HepG2 (cell line): ENCODE results near the gene ELL. TPM values are rescaled to one million over a fixed set of nuclear protein-coding genes. Genes with fewer than 3 reads are reported as not detected.
A peak's percentile ranks its signal among the peaks of the same experiment; 100 is the strongest.

Experiments
- AGO2 ChIP-seq: fragments of 200-400 bp; formaldehyde crosslinking; optimal IDR thresholded peaks from 2 replicates; pipeline ENCODE3; 2017; ENCODE audit warnings: mild to moderate bottlenecking, low read depth, low read length, moderate library complexity
- ARID3A ChIP-seq: IDR thresholded peaks from 2 replicates; pipeline ENCODE4 v1.6.1; 2012; ENCODE audit warnings: low read depth, low read length, improper control_type of control experiment
- ASH2L ChIP-seq: fragments of 300-600, 200-600 bp; sonication (generic); IDR thresholded peaks from 2 replicates; pipeline ENCODE4 v1.7.0; 2017; ENCODE audit warnings: low read depth, mild to moderate bottlenecking, moderate library complexity, mixed read lengths, low read length; ENCODE audit not compliant: insufficient read length
- BATF2 ChIP-seq: sonication (generic); formaldehyde crosslinking; IDR thresholded peaks from 2 replicates; pipeline ENCODE4 v1.8.0; 2022; ENCODE audit warnings: mild to moderate bottlenecking, missing genetic modification reagents, moderate library complexity
- DMAP1 ChIP-seq: IDR thresholded peaks from 2 replicates; pipeline ENCODE4 v1.6.1; 2016
- HMG20B ChIP-seq: conservative IDR thresholded peaks from 2 replicates; pipeline ENCODE4 v1.6.1; 2016; ENCODE audit warnings: missing genetic modification reagents, missing compliant biosample characterization
- HMGXB4 ChIP-seq, 2 experiments: sonication (generic) in 1 of 2; formaldehyde crosslinking in 1 of 2; IDR thresholded peaks; 2 replicates each; pipeline versions ENCODE4 v1.4.0 to v1.6.1; 2018 to 2020; ENCODE audit warnings: missing genetic modification reagents in 2 of 2, borderline replicate concordance in 1 of 2, low read depth in 1 of 2, mild to moderate bottlenecking in 1 of 2, missing biosample characterization in 1 of 2
- IKZF4 ChIP-seq: sonication (generic); formaldehyde crosslinking; IDR thresholded peaks from 2 replicates; pipeline ENCODE4 v1.5.1; 2020; ENCODE audit warnings: borderline replicate concordance, mild to moderate bottlenecking, low read depth, missing genetic modification reagents; ENCODE audit errors: not compliant biosample characterization
- POGK ChIP-seq: sonication (generic); formaldehyde crosslinking; conservative IDR thresholded peaks from 2 replicates; pipeline ENCODE4 v1.8.0; 2022; ENCODE audit warnings: mild to moderate bottlenecking, moderate library complexity, missing genetic modification reagents
- RARG ChIP-seq: sonication (generic); formaldehyde crosslinking; IDR thresholded peaks from 2 replicates; pipeline ENCODE4 v1.4.0; 2020; ENCODE audit warnings: low read depth, mild to moderate bottlenecking, missing genetic modification reagents
- SALL2 ChIP-seq: sonication (generic); formaldehyde crosslinking; IDR thresholded peaks from 2 replicates; pipeline ENCODE4 v1.8.1; 2023; ENCODE audit warnings: mild to moderate bottlenecking, missing genetic modification reagents, inconsistent platforms
- SPEN ChIP-seq: sonication (generic); formaldehyde crosslinking; IDR thresholded peaks from 2 replicates; pipeline ENCODE4 v1.5.1; 2020; ENCODE audit warnings: low read depth, mild to moderate bottlenecking, missing genetic modification reagents
- ZBTB7A ChIP-seq: sonication (generic); formaldehyde crosslinking; IDR thresholded peaks from 2 replicates; pipeline ENCODE4 v1.8.0; 2022; ENCODE audit warnings: mild to moderate bottlenecking, missing genetic modification reagents
- ZC3H13 ChIP-seq: sonication (generic); formaldehyde crosslinking; IDR thresholded peaks from 2 replicates; pipeline ENCODE4 v1.8.1; 2023; ENCODE audit warnings: mild to moderate bottlenecking, missing genetic modification reagents, moderate library complexity
- ZNF441 ChIP-seq: sonication (generic); formaldehyde crosslinking; IDR thresholded peaks from 2 replicates; pipeline ENCODE4 v1.7.0; 2021; ENCODE audit warnings: missing genetic modification reagents, borderline replicate concordance
- ZNF484 ChIP-seq: sonication (generic); formaldehyde crosslinking; IDR thresholded peaks from 2 replicates; pipeline ENCODE4 v1.5.1; 2020; ENCODE audit warnings: mild to moderate bottlenecking, low read depth, missing genetic modification reagents, borderline replicate concordance
- ZNF557 ChIP-seq: sonication (generic); formaldehyde crosslinking; IDR thresholded peaks from 2 replicates; pipeline ENCODE4 v1.4.0; 2020; ENCODE audit warnings: missing genetic modification reagents
- ZNF709 ChIP-seq: sonication (generic); formaldehyde crosslinking; IDR thresholded peaks from 2 replicates; pipeline ENCODE4 v1.5.0; 2020; ENCODE audit warnings: mild to moderate bottlenecking, missing genetic modification reagents
- ZNF788 ChIP-seq: sonication (generic); formaldehyde crosslinking; IDR thresholded peaks from 2 replicates; pipeline ENCODE4 v1.5.0; 2020; ENCODE audit warnings: mild to moderate bottlenecking, missing genetic modification reagents, borderline replicate concordance
- polyA plus RNA-seq, 8 experiments: library from polyadenylated mRNA; depleted of rRNA in 3 of 8; stranded (reverse) in 7 of 8; unstranded in 1 of 8; fragments of >200 nt; fragmentation: Illumina TruSeq in 4 of 8; extraction: Trizol in 4 of 8; gene quantifications; 2 replicates each; pipeline versions ENCODE4 v1.2.1 to v1.2.3, GENCODE V29; 2011 to 2016; ENCODE audit warnings: low read depth in 4 of 8, missing spikeins in 1 of 8, mixed read lengths in 1 of 8; ENCODE audit not compliant: insufficient read depth in 1 of 8
- total RNA-seq, 5 experiments: library from RNA; depleted of rRNA; stranded (reverse); fragments of >200 nt; fragmentation: Illumina TruSeq; extraction: Trizol; gene quantifications; 2 replicates each; pipeline ENCODE4 v1.2.3, GENCODE V29; 2016; ENCODE audit warnings: low read depth in 1 of 5
- TF ChIP-seq, protein P1 (sequence below): sonication (generic); formaldehyde crosslinking; conservative IDR thresholded peaks from 2 replicates; pipeline ENCODE4 v1.8.0; 2022; ENCODE audit warnings: low read depth, missing genetic modification reagents

ELL gene
- total and polyA plus RNA-seq, 2 of the 13 experiments (the other 11 are each of a cell fraction or from before 2014, with no cell fraction given): 3.7 to 5.4 TPM

DNA sequence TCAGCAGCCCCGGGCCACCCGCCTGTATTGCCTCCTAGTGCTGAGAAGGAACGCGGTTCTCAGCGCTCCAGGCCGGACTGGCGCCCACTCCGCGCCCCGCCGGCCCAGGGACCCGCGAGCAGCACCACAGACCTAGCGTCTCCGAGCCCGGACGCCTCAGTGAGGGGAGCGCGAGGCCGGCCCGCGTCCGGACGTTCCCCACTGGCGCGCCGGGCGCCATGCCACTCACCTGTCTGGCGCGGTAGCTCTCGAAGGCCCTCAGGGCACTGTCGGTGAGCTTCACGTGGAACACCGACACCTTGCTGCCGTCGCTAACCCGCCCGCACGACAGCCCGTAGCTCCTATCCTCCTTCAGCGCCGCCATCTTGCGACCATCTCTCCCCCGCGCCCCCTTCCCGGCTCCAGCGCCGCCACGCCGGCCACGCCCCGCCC, at the start of gene ELL (continued):
- TF ChIP-seq POGK (CRISPR knock-in tag) (no peak; the same call in 1 of the 2 replicates), ZNF557 (CRISPR knock-in tag) (no peak), AGO2 (peak; percentile 46), ZNF709 (0 out of 2 replicates have a peak, but pooled peaks have one; percentile 69), ZNF441 (CRISPR knock-in tag) (no peak), HMGXB4 (CRISPR knock-in tag; IDR thresholded peaks at IDR 0.05; ENCODE audit: borderline replicate concordance in 1 of 2, low read depth in 1 of 2) (peak; percentile 39 to 80; a peak in 2 of 4 replicates), HMG20B (CRISPR knock-in tag) (no peak), ARID3A (no peak), ZBTB7A (0 out of 2 replicates have a peak, but pooled peaks have one; percentile 23), DMAP1 (CRISPR knock-in tag) (no peak), SPEN (peak; percentile 57; the same call in 1 of the 2 replicates), BATF2 (CRISPR knock-in tag) (no peak), SALL2 (CRISPR knock-in tag) (no peak; the same call in 1 of the 2 replicates), ZNF484 (CRISPR knock-in tag) (no peak), ZC3H13 (CRISPR knock-in tag) (peak; percentile 82; the same call in 1 of the 2 replicates), IKZF4 (CRISPR knock-in tag) (no peak), ZNF788 (CRISPR knock-in tag) (peak; percentile 8; the same call in 1 of the 2 replicates), ASH2L (no peak), RARG (CRISPR knock-in tag) (no peak)
- TF ChIP-seq, protein P1, sequence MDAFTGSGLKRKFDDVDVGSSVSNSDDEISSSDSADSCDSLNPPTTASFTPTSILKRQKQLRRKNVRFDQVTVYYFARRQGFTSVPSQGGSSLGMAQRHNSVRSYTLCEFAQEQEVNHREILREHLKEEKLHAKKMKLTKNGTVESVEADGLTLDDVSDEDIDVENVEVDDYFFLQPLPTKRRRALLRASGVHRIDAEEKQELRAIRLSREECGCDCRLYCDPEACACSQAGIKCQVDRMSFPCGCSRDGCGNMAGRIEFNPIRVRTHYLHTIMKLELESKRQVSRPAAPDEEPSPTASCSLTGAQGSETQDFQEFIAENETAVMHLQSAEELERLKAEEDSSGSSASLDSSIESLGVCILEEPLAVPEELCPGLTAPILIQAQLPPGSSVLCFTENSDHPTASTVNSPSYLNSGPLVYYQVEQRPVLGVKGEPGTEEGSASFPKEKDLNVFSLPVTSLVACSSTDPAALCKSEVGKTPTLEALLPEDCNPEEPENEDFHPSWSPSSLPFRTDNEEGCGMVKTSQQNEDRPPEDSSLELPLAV (CRISPR knock-in tag): 0 out of 2 replicates have a peak, but pooled peaks have one; percentile 37
